ENCODE data around the gene SNTG2. TPM values are rescaled to one million over a fixed set of nuclear protein-coding genes. Genes with fewer than 3 reads are reported as not detected.

Gene SNTG2
- total and polyA plus RNA-seq, 2 donors (not counting 3 experiments of a cell fraction or from before 2014, with no cell fraction given) = not detected

DNA sequence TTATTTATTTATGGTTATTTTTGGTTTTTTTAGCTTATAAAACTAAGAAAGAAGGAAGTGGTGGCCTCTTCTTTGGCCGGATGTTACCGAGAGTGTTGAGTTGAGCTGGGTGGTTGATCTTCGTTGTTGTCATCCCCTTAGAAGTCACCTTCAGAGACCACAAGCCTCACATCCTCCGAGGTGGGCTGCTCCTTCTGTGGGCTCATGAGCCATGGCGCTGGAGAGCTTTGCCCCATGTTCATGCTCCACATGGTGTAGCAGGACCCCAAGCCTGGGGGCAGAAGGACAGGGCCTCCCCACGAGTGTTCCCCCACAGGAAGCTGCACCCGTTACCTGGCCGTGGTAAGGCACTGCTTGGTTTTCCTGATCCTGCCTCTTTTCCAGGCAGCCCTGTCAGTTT lies 23.4 kb downstream of the SNTG2 start:
- dilution Hi-C loops (cut with MboI; ENCODE audit: extremely low pct_ligation_motif_present, low sequenced_read_pairs) (no loop called here), intact Hi-C loops (cut with micrococcal nuclease) (no loop called here)
- H3K27me3 ChIP-seq (ENCODE audit: control insufficient read depth in 2 of 2, insufficient read depth in 2 of 2, low read length in 2 of 2) = no peaks in the 10 kb centered on the region
- H3K4me1 ChIP-seq (ENCODE audit: control insufficient read depth, extremely low read depth, insufficient read depth, low read length) = no peaks in the 10 kb centered on the region
- no peak for FAIRE-seq
- H2AFZ ChIP-seq (ENCODE audit: low read depth, low read length) = no peak overlapping the region
- POLR2A ChIA-PET = no interaction called here
- no TSS peak for BruUV-seq (replicated peaks)
- TF ChIP-seq EZH2 (IDR thresholded peaks at IDR 0.05; ENCODE audit: borderline replicate concordance, low read depth, low read length, severe bottlenecking) = no peak
- no peak for TF ChIP-seq MYC (IDR thresholded peaks at IDR 0.05; ENCODE audit: low read depth, low read length)
- no peak for TF ChIP-seq POLR2AphosphoS5 (IDR thresholded peaks at IDR 0.05; ENCODE audit: insufficient read depth, low read depth, low read length)
- TF ChIP-seq JUN (IDR thresholded peaks at IDR 0.05; ENCODE audit: borderline replicate concordance, insufficient read depth, insufficient read length, low read depth) = no peak
- TF ChIP-seq FOS (IDR thresholded peaks at IDR 0.05; ENCODE audit: borderline replicate concordance, insufficient read depth, low read length) = no peak
- TF ChIP-seq, protein P1, sequence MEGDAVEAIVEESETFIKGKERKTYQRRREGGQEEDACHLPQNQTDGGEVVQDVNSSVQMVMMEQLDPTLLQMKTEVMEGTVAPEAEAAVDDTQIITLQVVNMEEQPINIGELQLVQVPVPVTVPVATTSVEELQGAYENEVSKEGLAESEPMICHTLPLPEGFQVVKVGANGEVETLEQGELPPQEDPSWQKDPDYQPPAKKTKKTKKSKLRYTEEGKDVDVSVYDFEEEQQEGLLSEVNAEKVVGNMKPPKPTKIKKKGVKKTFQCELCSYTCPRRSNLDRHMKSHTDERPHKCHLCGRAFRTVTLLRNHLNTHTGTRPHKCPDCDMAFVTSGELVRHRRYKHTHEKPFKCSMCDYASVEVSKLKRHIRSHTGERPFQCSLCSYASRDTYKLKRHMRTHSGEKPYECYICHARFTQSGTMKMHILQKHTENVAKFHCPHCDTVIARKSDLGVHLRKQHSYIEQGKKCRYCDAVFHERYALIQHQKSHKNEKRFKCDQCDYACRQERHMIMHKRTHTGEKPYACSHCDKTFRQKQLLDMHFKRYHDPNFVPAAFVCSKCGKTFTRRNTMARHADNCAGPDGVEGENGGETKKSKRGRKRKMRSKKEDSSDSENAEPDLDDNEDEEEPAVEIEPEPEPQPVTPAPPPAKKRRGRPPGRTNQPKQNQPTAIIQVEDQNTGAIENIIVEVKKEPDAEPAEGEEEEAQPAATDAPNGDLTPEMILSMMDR (IDR thresholded peaks at IDR 0.05; ENCODE audit: extremely low read depth in 1 of 2, insufficient read depth in 1 of 2, low read depth in 1 of 2, low read length in 2 of 2) = no peak
- TF ChIP-seq POLR2A (IDR thresholded peaks at IDR 0.05; ENCODE audit: low read depth, low read length) = no peak
- TF ChIP-seq GATA2 (IDR thresholded peaks at IDR 0.05; ENCODE audit: insufficient read depth, insufficient read length, low read depth, low read length) = no peak
- TF ChIP-seq, protein P2, sequence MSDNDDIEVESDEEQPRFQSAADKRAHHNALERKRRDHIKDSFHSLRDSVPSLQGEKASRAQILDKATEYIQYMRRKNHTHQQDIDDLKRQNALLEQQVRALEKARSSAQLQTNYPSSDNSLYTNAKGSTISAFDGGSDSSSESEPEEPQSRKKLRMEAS (IDR thresholded peaks at IDR 0.05; ENCODE audit: insufficient read depth, insufficient read length) = no peak
- H3K79me2 ChIP-seq (ENCODE audit: control insufficient read depth, insufficient read depth, low read length) = no peaks in the 10 kb centered on the region
- no peak overlapping the region for H3K27ac ChIP-seq (ENCODE audit: insufficient read depth, low read depth, low read length)
- no peak overlapping the region for H3K4me2 ChIP-seq (ENCODE audit: insufficient read depth, low read length)
- CTCF ChIA-PET = no interaction called here
- no peak overlapping the region for H3K4me3 ChIP-seq (replicated peaks in 1 of 3; ENCODE audit: insufficient read depth in 1 of 3, low read depth in 1 of 3, low read length in 3 of 3)
- H3K9ac ChIP-seq (replicated peaks; ENCODE audit: extremely low read depth, insufficient read depth, low read length) = no peak overlapping the region
- H3K36me3 ChIP-seq (ENCODE audit: control insufficient read depth in 2 of 2, extremely low read depth in 1 of 2, insufficient read depth in 2 of 2, low read length in 2 of 2) = no peaks in the 10 kb centered on the region
- peaks cover 5% of the 10 kb centered on the region for H3K9me3 ChIP-seq (replicated peaks; ENCODE audit: control insufficient read depth, insufficient read depth, low read length)
- no peak for DNase-seq (ENCODE audit: low read depth, low spot score)
- H4K20me1 ChIP-seq (replicated peaks; ENCODE audit: control insufficient read depth, extremely low read depth, insufficient read depth, low read length) = no peaks in the 10 kb centered on the region
- no peaks in the 10 kb centered on the region for H3K9me1 ChIP-seq (replicated peaks; ENCODE audit: control insufficient read depth, extremely low read depth, insufficient read depth, low read length)
